Measurements from ENCODE around the gene ACTG2.
A peak's percentile ranks its signal among the peaks of the same experiment; 100 is the strongest.
"Not testable (repeated sequence)": the region's sequence is repeated elsewhere in the genome, so short reads cannot be mapped to it uniquely, and the experiment has no call there.

The ACTG2 gene

DNA sequence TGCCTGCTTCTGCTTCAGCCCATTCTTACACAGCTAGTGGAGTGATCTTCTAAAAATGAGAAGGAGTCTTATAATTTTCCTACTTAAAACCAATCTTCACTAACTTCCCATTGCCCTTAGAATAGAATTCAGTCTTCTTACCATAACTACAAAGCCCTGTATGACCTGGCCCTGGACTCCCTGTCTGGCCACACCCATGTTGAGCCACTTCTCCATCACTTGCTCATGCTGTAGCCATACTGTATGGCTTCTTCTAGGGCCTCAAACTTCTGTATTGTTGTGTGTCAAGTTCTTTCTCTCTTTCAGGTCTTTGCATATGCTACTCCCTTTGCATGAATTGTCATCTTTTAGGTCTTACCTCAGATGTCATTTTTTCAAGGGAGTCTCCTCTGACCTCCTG, 45.1 kb downstream of the ACTG2 start:
- H3K4me2 ChIP-seq (ENCODE audit: low read length, poor library complexity, severe bottlenecking) = no peak overlapping the region

DNA sequence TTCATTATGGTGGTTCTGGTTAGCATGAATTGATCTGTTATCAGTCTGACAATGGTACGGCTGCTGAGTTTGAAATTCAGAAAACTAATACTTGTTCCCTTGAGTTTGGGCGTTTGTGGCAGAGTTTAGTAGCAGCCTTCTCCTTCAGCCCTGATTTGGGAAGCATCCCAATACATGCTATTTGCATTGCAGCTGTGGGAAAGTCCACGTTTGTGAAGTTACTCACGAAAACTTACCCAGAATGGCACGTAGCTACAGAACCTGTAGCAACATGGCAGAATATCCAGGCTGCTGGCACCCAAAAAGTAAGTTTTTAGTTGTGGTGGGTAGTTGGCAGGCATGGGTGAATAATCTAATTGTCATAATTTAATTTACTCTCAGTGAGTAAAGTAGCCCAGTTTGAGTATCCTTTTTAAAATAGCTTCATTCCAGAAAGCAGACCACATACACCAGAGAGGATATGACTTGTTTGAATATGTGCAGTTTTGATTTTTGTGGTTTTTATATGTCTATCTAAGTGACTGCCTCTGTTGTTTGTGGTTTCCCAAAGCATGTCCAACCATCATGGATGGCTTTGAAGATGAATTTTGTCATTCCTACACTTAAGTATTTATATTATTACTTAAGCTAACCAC, 46.0 kb downstream of the ACTG2 start:
- no peak overlapping the region for H2BK5ac ChIP-seq (ENCODE audit: low read depth, low read length, poor library complexity, severe bottlenecking)
- no peak overlapping the region for H3K18ac ChIP-seq (ENCODE audit: low read depth in 1 of 2, low read length in 2 of 2)
- peaks cover 7% of the 10 kb centered on the region for H3K79me1 ChIP-seq (replicated peaks; ENCODE audit: low read length, poor library complexity, severe bottlenecking)
- WGBS = 94% methylated on average over 5 of the region's 5 CpGs
- H3K36me3 ChIP-seq (ENCODE audit: control insufficient read depth in 1 of 2, insufficient read depth in 2 of 2, low read depth in 1 of 2, low read length in 2 of 2) = peaks cover 11 to 49% of the 10 kb centered on the region in 2 experiments
- H3K23ac ChIP-seq (ENCODE audit: low read length in 2 of 2) = no peak overlapping the region
- peak overlapping the region in 1 of 2 experiments; percentile 13 for H3K4ac ChIP-seq (ENCODE audit: low read depth in 1 of 2, low read length in 2 of 2)
- peak; percentile 37 for DNase-seq
- H2AFZ ChIP-seq (ENCODE audit: low read depth, low read length) = no peak overlapping the region
- peak overlapping the region; percentile 7 for H3K9ac ChIP-seq (ENCODE audit: low read length)
- H2BK120ac ChIP-seq (ENCODE audit: low read depth, low read length) = no peak overlapping the region
- no peak overlapping the region for H2BK12ac ChIP-seq (ENCODE audit: low read length in 2 of 2)
- H4K8ac ChIP-seq (ENCODE audit: low read length) = no peak overlapping the region
- no peak overlapping the region for H2AK5ac ChIP-seq (ENCODE audit: low read length, severe bottlenecking)
- no peaks in the 10 kb centered on the region for H3K27me3 ChIP-seq (ENCODE audit: control insufficient read depth in 1 of 2, insufficient read depth in 1 of 2, low read length in 2 of 2)
- peaks cover 7% of the 10 kb centered on the region for H3K4me1 ChIP-seq (ENCODE audit: control insufficient read depth, insufficient read depth, low read depth, low read length)
- no peak overlapping the region for H3K4me3 ChIP-seq (ENCODE audit: insufficient read depth in 1 of 2, low read depth in 1 of 2, low read length in 2 of 2)
- H2BK15ac ChIP-seq (ENCODE audit: low read depth, poor library complexity, severe bottlenecking) = no peak overlapping the region
- no peak overlapping the region for H4K91ac ChIP-seq (ENCODE audit: low read length)
- H3K27ac ChIP-seq (ENCODE audit: low read length, poor library complexity, severe bottlenecking) = peak overlapping the region; percentile 35
- H3K14ac ChIP-seq (ENCODE audit: low read length in 2 of 2) = no peak overlapping the region
- H3K9me3 ChIP-seq (ENCODE audit: control insufficient read depth, low read length) = no peaks in the 10 kb centered on the region
- H3K4me2 ChIP-seq (ENCODE audit: low read length, poor library complexity, severe bottlenecking) = no peak overlapping the region

More for the DNA sequence above, 45.1 kb downstream of the ACTG2 start:
- Histone ChIP-seq H3K9me3 (ENCODE audit: control insufficient read depth, low read length) (no peaks in the 10 kb centered on the region), H3K27ac (ENCODE audit: low read length, poor library complexity, severe bottlenecking) (no peak overlapping the region), H4K8ac (ENCODE audit: low read length) (no peak overlapping the region), H2BK15ac (ENCODE audit: low read depth, poor library complexity, severe bottlenecking) (no peak overlapping the region), H3K14ac (ENCODE audit: low read length in 2 of 2) (no peak overlapping the region), H3K4me1 (ENCODE audit: control insufficient read depth, insufficient read depth, low read depth, low read length) (peaks cover 7% of the 10 kb centered on the region), H3K4ac (ENCODE audit: low read depth in 1 of 2, low read length in 2 of 2) (no peak overlapping the region), H2AK5ac (ENCODE audit: low read length, severe bottlenecking) (no peak overlapping the region), H2AFZ (ENCODE audit: low read depth, low read length) (no peak overlapping the region), H3K79me1 (replicated peaks; ENCODE audit: low read length, poor library complexity, severe bottlenecking) (peaks cover 6% of the 10 kb centered on the region), H2BK5ac (ENCODE audit: low read depth, low read length, poor library complexity, severe bottlenecking) (no peak overlapping the region), H2BK12ac (ENCODE audit: low read length in 2 of 2) (no peak overlapping the region), H3K9ac (ENCODE audit: low read length) (no peak overlapping the region), H3K23ac (ENCODE audit: low read length in 2 of 2) (no peak overlapping the region), H3K4me3 (ENCODE audit: insufficient read depth in 1 of 2, low read depth in 1 of 2, low read length in 2 of 2) (no peak overlapping the region), H4K91ac (ENCODE audit: low read length) (no peak overlapping the region), H3K18ac (ENCODE audit: low read depth in 1 of 2, low read length in 2 of 2) (no peak overlapping the region), H3K27me3 (ENCODE audit: control insufficient read depth in 1 of 2, insufficient read depth in 1 of 2, low read length in 2 of 2) (no peaks in the 10 kb centered on the region), H2BK120ac (ENCODE audit: low read depth, low read length) (no peak overlapping the region), H3K36me3 (ENCODE audit: control insufficient read depth in 1 of 2, insufficient read depth in 2 of 2, low read depth in 1 of 2, low read length in 2 of 2) (peaks cover 8 to 49% of the 10 kb centered on the region in 2 experiments)
- DNase-seq = no peak

DNA sequence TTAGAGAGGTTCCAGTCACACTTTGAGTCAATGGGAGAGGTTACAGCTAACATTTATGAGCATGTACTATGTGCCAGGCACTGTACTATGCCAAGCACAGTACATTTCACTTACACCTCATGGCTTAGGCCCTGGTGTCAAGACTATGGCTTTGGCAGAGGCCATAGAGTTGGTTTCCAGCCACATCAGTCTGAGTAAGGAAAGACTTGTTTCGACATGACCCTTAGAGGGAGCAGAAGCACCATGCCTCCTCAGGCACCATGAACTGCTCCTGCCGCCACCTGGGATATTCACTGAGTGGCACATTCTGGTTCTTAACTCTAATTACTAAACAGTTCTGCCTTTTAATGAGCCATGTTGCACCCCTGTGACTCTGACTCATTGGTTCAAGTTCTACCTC, 46.6 kb downstream of the ACTG2 start:
- Histone ChIP-seq H3K4me3 (ENCODE audit: insufficient read depth in 1 of 2, low read depth in 1 of 2, low read length in 2 of 2) (no peak overlapping the region), H3K4me2 (ENCODE audit: low read length, poor library complexity, severe bottlenecking) (no peak overlapping the region), H2BK5ac (ENCODE audit: low read depth, low read length, poor library complexity, severe bottlenecking) (no peak overlapping the region), H3K9me3 (ENCODE audit: control insufficient read depth, low read length) (no peaks in the 10 kb centered on the region), H2AK5ac (ENCODE audit: low read length, severe bottlenecking) (no peak overlapping the region), H3K4ac (ENCODE audit: low read depth in 1 of 2, low read length in 2 of 2) (no peak overlapping the region), H3K4me1 (ENCODE audit: control insufficient read depth, insufficient read depth, low read depth, low read length) (peaks cover 7% of the 10 kb centered on the region), H2AFZ (ENCODE audit: low read depth, low read length) (no peak overlapping the region), H4K8ac (ENCODE audit: low read length) (no peak overlapping the region), H3K23ac (ENCODE audit: low read length in 2 of 2) (no peak overlapping the region), H3K18ac (ENCODE audit: low read depth in 1 of 2, low read length in 2 of 2) (no peak overlapping the region), H3K79me1 (replicated peaks; ENCODE audit: low read length, poor library complexity, severe bottlenecking) (peaks cover 7% of the 10 kb centered on the region), H3K27me3 (ENCODE audit: control insufficient read depth in 1 of 2, insufficient read depth in 1 of 2, low read length in 2 of 2) (no peaks in the 10 kb centered on the region), H3K27ac (ENCODE audit: low read length, poor library complexity, severe bottlenecking) (no peak overlapping the region), H3K14ac (ENCODE audit: low read length in 2 of 2) (no peak overlapping the region), H3K36me3 (ENCODE audit: control insufficient read depth in 1 of 2, insufficient read depth in 2 of 2, low read depth in 1 of 2, low read length in 2 of 2) (peaks cover 14 to 55% of the 10 kb centered on the region in 2 experiments), H2BK15ac (ENCODE audit: low read depth, poor library complexity, severe bottlenecking) (no peak overlapping the region), H3K9ac (ENCODE audit: low read length) (peak overlapping the region; percentile 7), H2BK12ac (ENCODE audit: low read length in 2 of 2) (no peak overlapping the region), H2BK120ac (ENCODE audit: low read depth, low read length) (no peak overlapping the region), H4K91ac (ENCODE audit: low read length) (no peak overlapping the region)
- WGBS = 94% methylated on average over 2 of the region's 2 CpGs
- peak; percentile 38 for DNase-seq

DNA sequence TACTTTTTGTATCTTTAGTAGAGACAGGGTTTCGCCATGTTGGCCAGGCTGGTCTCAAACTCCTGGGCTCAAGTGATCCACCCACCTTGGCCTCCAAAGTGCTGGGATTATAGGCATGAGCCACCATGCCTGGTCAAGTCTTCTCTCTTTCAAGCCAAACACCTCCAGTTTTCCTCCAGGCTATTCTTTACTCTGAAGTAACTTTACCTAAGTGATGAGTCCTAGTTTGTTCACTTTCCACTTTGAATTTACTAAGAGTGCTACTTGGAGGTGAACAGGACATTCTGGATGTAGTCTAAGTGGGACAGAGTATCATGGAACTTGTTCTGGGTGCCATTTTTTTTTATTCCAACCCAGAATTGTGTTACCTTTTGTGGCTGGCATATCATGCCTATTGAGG, 47.3 kb downstream of the ACTG2 start:
- H3K4me1 ChIP-seq (ENCODE audit: control insufficient read depth, insufficient read depth, low read depth, low read length); H3K4me2 ChIP-seq (ENCODE audit: low read length, poor library complexity, severe bottlenecking); H3K18ac ChIP-seq (ENCODE audit: low read depth in 1 of 2, low read length in 2 of 2); H3K27me3 ChIP-seq (ENCODE audit: control insufficient read depth in 1 of 2, insufficient read depth in 1 of 2, low read length in 2 of 2); H3K9ac ChIP-seq (ENCODE audit: low read length); DNase-seq; H2BK15ac ChIP-seq (ENCODE audit: low read depth, poor library complexity, severe bottlenecking); H3K23ac ChIP-seq (ENCODE audit: low read length in 2 of 2); H3K27ac ChIP-seq (ENCODE audit: low read length, poor library complexity, severe bottlenecking); H2BK12ac ChIP-seq (ENCODE audit: low read length in 2 of 2); H2AFZ ChIP-seq (ENCODE audit: low read depth, low read length); H3K4ac ChIP-seq (ENCODE audit: low read depth in 1 of 2, low read length in 2 of 2); H3K9me3 ChIP-seq (ENCODE audit: control insufficient read depth, low read length); H4K91ac ChIP-seq (ENCODE audit: low read length); H4K8ac ChIP-seq (ENCODE audit: low read length); H2BK5ac ChIP-seq (ENCODE audit: low read depth, low read length, poor library complexity, severe bottlenecking); H3K4me3 ChIP-seq (ENCODE audit: insufficient read depth in 1 of 2, low read depth in 1 of 2, low read length in 2 of 2); H3K14ac ChIP-seq (ENCODE audit: low read length in 2 of 2); H2AK5ac ChIP-seq (ENCODE audit: low read length, severe bottlenecking); H2BK120ac ChIP-seq (ENCODE audit: low read depth, low read length): not testable (repeated sequence)
- 94% methylated on average over 1 of the region's 1 CpG for WGBS
- peaks cover 17 to 59% of the 10 kb centered on the region in 2 experiments for H3K36me3 ChIP-seq (ENCODE audit: control insufficient read depth in 1 of 2, insufficient read depth in 2 of 2, low read depth in 1 of 2, low read length in 2 of 2)
- peaks cover 12% of the 10 kb centered on the region for H3K79me1 ChIP-seq (replicated peaks; ENCODE audit: low read length, poor library complexity, severe bottlenecking)
